Hematopoietic multipotent progenitor cell treated with erythropoietin and hydrocortisone succinate and interleukin-3 and kit ligand, for 4 days (in vitro differentiated cells): ENCODE results near the gene TLR5.

Experiments used
- DNase-seq: peaks from one replicate; pipeline ENCODE4 v3.0.0-alpha.2; 2015

Gene TLR5

GRCh38 chr1:223147873-223148272, 4.8 kb upstream of the TLR5 start:
- DNase-seq: no peak

GRCh38 chr1:223147409-223147808, 4.4 kb upstream of the TLR5 start:
- DNase-seq: no peak

- DNase-seq: no peak
These were observed 3.7 kb upstream of the TLR5 start for GRCh38 chr1:223146745-223147144.

GRCh38 chr1:223144914-223145313, 1.9 kb upstream of the TLR5 start:
- no peak for DNase-seq

GRCh38 chr1:223144431-223144830, 1.4 kb upstream of the TLR5 start:
- no peak for DNase-seq

GRCh38 chr1:223143537-223144248, 645 bp upstream of the TLR5 start:
- peak; percentile 20 for DNase-seq

GRCh38 chr1:223142269-223142668, 779 bp downstream of the TLR5 start:
- DNase-seq: no peak

- no peak for DNase-seq
These were observed 2.2 kb downstream of the TLR5 start for GRCh38 chr1:223140611-223141405.

GRCh38 chr1:223137455-223138085, 5.5 kb downstream of the TLR5 start:
- peak; percentile 38 for DNase-seq

GRCh38 chr1:223136086-223136485, 7.0 kb downstream of the TLR5 start:
- no peak for DNase-seq

GRCh38 chr1:223135176-223135942, 7.7 kb downstream of the TLR5 start:
- DNase-seq: no peak

- DNase-seq: peak; percentile 88
These were observed 9.1 kb downstream of the TLR5 start for GRCh38 chr1:223133824-223134435.

- no peak for DNase-seq
These were observed 9.7 kb downstream of the TLR5 start for GRCh38 chr1:223133306-223133823.

- peak; percentile 71 for DNase-seq
These were observed 13.7 kb downstream of the TLR5 start for GRCh38 chr1:223129229-223129901.

GRCh38 chr1:223126741-223127140, 16.3 kb downstream of the TLR5 start:
- DNase-seq: no peak

GRCh38 chr1:223125766-223126165, 17.3 kb downstream of the TLR5 start:
- no peak for DNase-seq

GRCh38 chr1:223123011-223123610, 19.9 kb downstream of the TLR5 start:
- no peak for DNase-seq

- DNase-seq: no peak
These were observed 24.6 kb downstream of the TLR5 start for GRCh38 chr1:223118418-223118817.

- no peak for DNase-seq
These were observed 26.1 kb downstream of the TLR5 start for GRCh38 chr1:223116950-223117349.

GRCh38 chr1:223114871-223115270, 28.2 kb downstream of the TLR5 start:
- DNase-seq: no peak

GRCh38 chr1:223110952-223111351, 32.1 kb downstream of the TLR5 start:
- no peak for DNase-seq
